GM23338 (cell line): ENCODE results near the gene THSD4. TPM values are rescaled to one million over a fixed set of nuclear protein-coding genes. Genes with fewer than 3 reads are reported as not detected.

Experiments
- ATAC-seq: fragments of 200-7000 bp; cut with Tn5 transposase; 3 replicates; pipeline ENCODE4 v1.9.1; 2020
- DNase-seq: peaks from one replicate; pipeline ENCODE4 v3.0.0-alpha.2; 2015; ENCODE audit warnings: low spot score
- H2AFZ ChIP-seq: fragments of 200-600 bp; sonication (generic); 2 replicates; pipeline ENCODE4 v1.8.0; 2016; ENCODE audit warnings: antibody characterized with exemption, mild to moderate bottlenecking, moderate library complexity
- H3F3A ChIP-seq: fragments of 200-600 bp; sonication (generic); replicated peaks from 2 replicates; pipeline ENCODE4 v1.8.0; 2017; ENCODE audit warnings: antibody characterized with exemption, mixed run types, low read depth
- H3K27ac ChIP-seq: fragments of 200-600 bp; sonication (generic); 2 replicates; pipeline ENCODE4 v1.6.1; 2016; ENCODE audit warnings: low read depth
- H3K27me3 ChIP-seq: fragments of 200-600 bp; sonication (generic); 2 replicates; pipeline ENCODE4 v1.8.0; 2016; ENCODE audit warnings: mild to moderate bottlenecking, mixed run types, moderate library complexity; ENCODE audit not compliant: insufficient read depth
- H3K36me3 ChIP-seq: fragments of 200-600 bp; sonication (generic); 2 replicates; pipeline ENCODE4 v1.8.0; 2016; ENCODE audit warnings: mild to moderate bottlenecking; ENCODE audit not compliant: insufficient read depth
- H3K4me1 ChIP-seq: fragments of 200-600 bp; sonication (generic); 2 replicates; pipeline ENCODE4 v1.8.0; 2016; ENCODE audit warnings: mild to moderate bottlenecking, moderate library complexity; ENCODE audit not compliant: insufficient read depth
- H3K4me2 ChIP-seq: fragments of 200-600 bp; sonication (generic); 2 replicates; pipeline ENCODE4 v1.7.1; 2017; ENCODE audit warnings: mixed run types
- H3K4me3 ChIP-seq: fragments of 200-600 bp; sonication (generic); 2 replicates; pipeline ENCODE4 v1.6.1; 2016; ENCODE audit warnings: mixed run types
- H3K79me2 ChIP-seq: fragments of 200-600 bp; sonication (generic); replicated peaks from 2 replicates; pipeline ENCODE4 v1.8.0; 2017; ENCODE audit warnings: mild to moderate bottlenecking; ENCODE audit not compliant: insufficient read depth
- H3K9me2 ChIP-seq: fragments of 200-600 bp; sonication (generic); 2 replicates; pipeline ENCODE4 v1.8.0; 2017; ENCODE audit not compliant: insufficient read depth
- H4K20me1 ChIP-seq: fragments of 200-600 bp; sonication (generic); replicated peaks from 2 replicates; pipeline ENCODE4 v1.8.0; 2017; ENCODE audit warnings: mild to moderate bottlenecking; ENCODE audit not compliant: insufficient read depth
- H3K27ac Mint-ChIP-seq: 2 replicates; pipeline ENCODE4 v1.8.0; 2020; ENCODE audit warnings: inconsistent platforms, mild to moderate bottlenecking, moderate library complexity, mixed read lengths
- H3K27me3 Mint-ChIP-seq: 3 replicates; pipeline ENCODE4 v1.8.0; 2022; ENCODE audit warnings: low read depth, mild to moderate bottlenecking, moderate library complexity, mixed read lengths, inconsistent platforms; ENCODE audit not compliant: insufficient read depth, poor library complexity
- H3K36me3 Mint-ChIP-seq: 3 replicates; pipeline ENCODE4 v1.8.0; 2021; ENCODE audit warnings: low read depth, mild to moderate bottlenecking, inconsistent platforms, moderate library complexity, mixed read lengths
- H3K4me1 Mint-ChIP-seq: 3 replicates; pipeline ENCODE4 v1.8.0; 2020; ENCODE audit warnings: mild to moderate bottlenecking, inconsistent platforms, mixed read lengths
- H3K4me3 Mint-ChIP-seq: 3 replicates; pipeline ENCODE4 v1.8.0; 2021; ENCODE audit warnings: moderate library complexity, mild to moderate bottlenecking, inconsistent platforms, mixed read lengths
- H3K9me3 Mint-ChIP-seq: 3 replicates; pipeline ENCODE4 v1.8.0; 2020; ENCODE audit warnings: moderate library complexity, mild to moderate bottlenecking, inconsistent platforms, mixed read lengths
- ETS1 ChIP-seq: IDR thresholded peaks from 2 replicates; pipeline ENCODE4 v1.6.1; 2016; ENCODE audit warnings: antibody characterized with exemption
- EZH2 ChIP-seq: fragments of 200-600 bp; sonication (generic); IDR thresholded peaks from one replicate; pipeline ENCODE4 v1.8.0; 2017; ENCODE audit warnings: antibody characterized with exemption, mild to moderate bottlenecking, low read depth; ENCODE audit not compliant: unreplicated experiment
- EZH2phosphoT487 ChIP-seq: fragments of 200-600 bp; sonication (generic); IDR thresholded peaks from one replicate; pipeline ENCODE4 v1.8.1; 2018; ENCODE audit warnings: antibody characterized with exemption; ENCODE audit not compliant: unreplicated experiment
- JUNB ChIP-seq: IDR thresholded peaks from one replicate; pipeline ENCODE4 v1.6.1; 2016; ENCODE audit warnings: antibody characterized with exemption; ENCODE audit not compliant: unreplicated experiment
- NANOG ChIP-seq: IDR thresholded peaks from 2 replicates; pipeline ENCODE4 v1.6.1; 2016; ENCODE audit warnings: antibody characterized with exemption, borderline replicate concordance
- POLR2AphosphoS5 ChIP-seq: IDR thresholded peaks from 2 replicates; pipeline ENCODE4 v1.6.1; 2016; ENCODE audit warnings: antibody characterized with exemption, low read depth
- STAT1 ChIP-seq: IDR thresholded peaks from one replicate; pipeline ENCODE4 v1.6.1; 2016; ENCODE audit warnings: antibody characterized with exemption; ENCODE audit not compliant: unreplicated experiment
- ZNF331 ChIP-seq: fragments of 250-450 bp; sonication (Bioruptor Pico); IDR thresholded peaks from 2 replicates; pipeline ENCODE4 v1.5.0; 2020; ENCODE audit warnings: low read depth, mild to moderate bottlenecking, moderate library complexity
- polyA plus RNA-seq: library from polyadenylated mRNA; unstranded; fragments of >200 nt; fragmentation: Nextera tagmentation; extraction: Ambion mirVana; gene quantifications from 2 replicates; pipeline ENCODE4 v1.2.1, GENCODE V29; 2016
- total RNA-seq: library from RNA; depleted of rRNA; stranded (reverse); fragments of >200 nt; shearing (Covaris generic); gene quantifications from 2 replicates; pipeline ENCODE4 v1.2.3, GENCODE V29; 2014
- TF ChIP-seq, protein P1 (sequence below), 2 experiments: fragments of 200-600 bp in 1 of 2; sonication (generic) in 1 of 2; conservative IDR thresholded peaks; 2 replicates each; pipeline versions ENCODE4 v1.5.1 to v1.6.1; 2016 to 2017; ENCODE audit warnings: antibody characterized with exemption in 2 of 2, low read depth in 2 of 2, mild to moderate bottlenecking in 2 of 2, moderate library complexity in 1 of 2
- TF ChIP-seq, protein P2 (sequence below): fragments of 250-450 bp; sonication (Bioruptor Pico); IDR thresholded peaks from 2 replicates; pipeline ENCODE4 v1.5.0; 2020; ENCODE audit warnings: mild to moderate bottlenecking, moderate library complexity

THSD4 gene
- total and polyA plus RNA-seq, 2 experiments from 2014 or later: 2.0 to 7.4 TPM

DNA sequence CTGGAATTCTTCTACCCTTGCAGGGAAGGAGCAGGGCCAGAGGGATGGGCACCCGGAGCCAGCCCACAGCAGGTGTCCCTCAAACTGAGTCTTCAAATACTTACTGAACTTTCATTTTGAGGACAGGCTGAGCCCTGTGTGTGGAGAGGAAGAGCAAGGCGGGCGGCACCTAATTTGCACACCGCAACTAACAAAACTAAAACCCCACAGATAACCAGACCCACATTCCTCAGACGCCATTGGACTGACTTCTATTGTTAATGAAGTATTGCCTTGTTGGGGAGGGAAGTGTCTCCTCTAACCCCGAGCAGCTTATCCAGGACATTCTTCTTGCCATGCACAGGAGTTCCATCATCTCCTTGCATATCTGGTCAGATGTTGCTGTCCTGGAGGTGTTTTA, 589.9 kb downstream of the THSD4 start:
- TF ChIP-seq, protein P1, sequence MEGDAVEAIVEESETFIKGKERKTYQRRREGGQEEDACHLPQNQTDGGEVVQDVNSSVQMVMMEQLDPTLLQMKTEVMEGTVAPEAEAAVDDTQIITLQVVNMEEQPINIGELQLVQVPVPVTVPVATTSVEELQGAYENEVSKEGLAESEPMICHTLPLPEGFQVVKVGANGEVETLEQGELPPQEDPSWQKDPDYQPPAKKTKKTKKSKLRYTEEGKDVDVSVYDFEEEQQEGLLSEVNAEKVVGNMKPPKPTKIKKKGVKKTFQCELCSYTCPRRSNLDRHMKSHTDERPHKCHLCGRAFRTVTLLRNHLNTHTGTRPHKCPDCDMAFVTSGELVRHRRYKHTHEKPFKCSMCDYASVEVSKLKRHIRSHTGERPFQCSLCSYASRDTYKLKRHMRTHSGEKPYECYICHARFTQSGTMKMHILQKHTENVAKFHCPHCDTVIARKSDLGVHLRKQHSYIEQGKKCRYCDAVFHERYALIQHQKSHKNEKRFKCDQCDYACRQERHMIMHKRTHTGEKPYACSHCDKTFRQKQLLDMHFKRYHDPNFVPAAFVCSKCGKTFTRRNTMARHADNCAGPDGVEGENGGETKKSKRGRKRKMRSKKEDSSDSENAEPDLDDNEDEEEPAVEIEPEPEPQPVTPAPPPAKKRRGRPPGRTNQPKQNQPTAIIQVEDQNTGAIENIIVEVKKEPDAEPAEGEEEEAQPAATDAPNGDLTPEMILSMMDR (conservative IDR thresholded peaks at IDR 0.05; ENCODE audit: low read depth in 2 of 2): no peak
- Mint-ChIP-seq H3K27ac (no peak overlapping the region), H3K9me3 (no peaks in the 10 kb centered on the region), H3K36me3 (no peaks in the 10 kb centered on the region), H3K4me1 (peaks cover 6% of the 10 kb centered on the region), H3K4me3 (no peak overlapping the region), H3K27me3 (peaks cover 4% of the 10 kb centered on the region)
- peak; percentile 49 for DNase-seq
- Histone ChIP-seq H3K4me3 (no peak overlapping the region), H3K9me2 (peaks cover 11% of the 10 kb centered on the region; the same call in 1 of the 2 replicates), H3K4me1 (no peaks in the 10 kb centered on the region; the same call in 1 of the 2 replicates), H3K36me3 (no peaks in the 10 kb centered on the region), H4K20me1 (no peaks in the 10 kb centered on the region; the same call in 1 of the 2 replicates), H3K27ac (no peak overlapping the region), H3K4me2 (no peak overlapping the region), H3K27me3 (no peaks in the 10 kb centered on the region), H3K79me2 (no peaks in the 10 kb centered on the region), H2AFZ (no peak overlapping the region), H3F3A (no peaks in the 10 kb centered on the region)
- peak; percentile 46 for ATAC-seq

DNA sequence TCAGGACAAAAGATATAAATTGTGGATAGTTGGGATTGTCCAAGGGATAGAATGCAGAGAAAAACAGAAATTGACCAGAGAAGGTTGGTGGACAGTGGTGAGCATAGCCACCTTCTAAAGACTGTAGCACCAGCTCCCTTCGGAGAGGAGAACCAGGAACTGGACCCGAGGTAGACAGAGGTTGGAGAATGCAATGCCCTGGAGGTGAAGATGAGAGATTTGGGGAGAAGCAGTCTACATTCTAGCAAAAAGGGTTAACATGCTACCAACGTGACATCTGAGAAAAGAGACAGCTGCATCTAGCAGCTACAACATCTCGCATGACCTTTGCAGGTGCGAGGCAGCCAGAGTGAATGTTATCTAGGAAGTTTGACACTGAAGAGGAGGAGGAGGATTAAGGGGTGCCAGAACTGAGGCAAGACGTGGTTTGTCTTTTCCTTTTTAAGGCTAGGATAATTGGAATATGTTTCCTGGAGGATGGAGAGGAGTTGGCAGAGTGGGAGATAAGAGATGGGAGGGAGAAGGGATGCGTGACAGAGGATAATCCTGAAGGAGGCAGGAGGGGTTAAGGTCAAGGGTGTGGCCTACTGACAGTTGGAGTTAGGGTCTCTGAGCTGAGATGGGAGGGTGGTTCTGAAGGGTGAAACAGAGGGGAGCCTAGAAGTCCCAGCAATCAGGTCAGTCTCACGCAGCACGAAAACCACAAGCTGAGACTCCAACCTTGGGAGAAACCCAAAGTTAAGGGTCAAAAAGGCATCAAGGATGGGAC, 591.4 kb downstream of the THSD4 start:
- ATAC-seq (no peak), DNase-seq (no peak)
- Histone ChIP-seq H3K4me1 (no peaks in the 10 kb centered on the region; the same call in 1 of the 2 replicates), H3K9me2 (peaks cover 11% of the 10 kb centered on the region; the same call in 1 of the 2 replicates), H3K4me2 (no peak overlapping the region), H3K36me3 (no peaks in the 10 kb centered on the region), H3K27ac (no peak overlapping the region), H4K20me1 (no peaks in the 10 kb centered on the region; the same call in 1 of the 2 replicates), H3K79me2 (no peaks in the 10 kb centered on the region), H3K4me3 (no peak overlapping the region), H2AFZ (no peak overlapping the region), H3F3A (no peaks in the 10 kb centered on the region), H3K27me3 (no peaks in the 10 kb centered on the region)
- H3K4me1 Mint-ChIP-seq: peaks cover 6% of the 10 kb centered on the region
- H3K4me3 Mint-ChIP-seq: no peak overlapping the region
- no peaks in the 10 kb centered on the region for H3K36me3 Mint-ChIP-seq
- peaks cover 4% of the 10 kb centered on the region for H3K27me3 Mint-ChIP-seq
- no peaks in the 10 kb centered on the region for H3K9me3 Mint-ChIP-seq
- H3K27ac Mint-ChIP-seq: no peak overlapping the region
- TF ChIP-seq STAT1 (no peak), NANOG (no peak), POLR2AphosphoS5 (no peak), EZH2 (no peak), ETS1 (no peak), EZH2phosphoT487 (no peak), JUNB (no peak), ZNF331 (CRISPR knock-in tag) (no peak)
- TF ChIP-seq, protein P2, sequence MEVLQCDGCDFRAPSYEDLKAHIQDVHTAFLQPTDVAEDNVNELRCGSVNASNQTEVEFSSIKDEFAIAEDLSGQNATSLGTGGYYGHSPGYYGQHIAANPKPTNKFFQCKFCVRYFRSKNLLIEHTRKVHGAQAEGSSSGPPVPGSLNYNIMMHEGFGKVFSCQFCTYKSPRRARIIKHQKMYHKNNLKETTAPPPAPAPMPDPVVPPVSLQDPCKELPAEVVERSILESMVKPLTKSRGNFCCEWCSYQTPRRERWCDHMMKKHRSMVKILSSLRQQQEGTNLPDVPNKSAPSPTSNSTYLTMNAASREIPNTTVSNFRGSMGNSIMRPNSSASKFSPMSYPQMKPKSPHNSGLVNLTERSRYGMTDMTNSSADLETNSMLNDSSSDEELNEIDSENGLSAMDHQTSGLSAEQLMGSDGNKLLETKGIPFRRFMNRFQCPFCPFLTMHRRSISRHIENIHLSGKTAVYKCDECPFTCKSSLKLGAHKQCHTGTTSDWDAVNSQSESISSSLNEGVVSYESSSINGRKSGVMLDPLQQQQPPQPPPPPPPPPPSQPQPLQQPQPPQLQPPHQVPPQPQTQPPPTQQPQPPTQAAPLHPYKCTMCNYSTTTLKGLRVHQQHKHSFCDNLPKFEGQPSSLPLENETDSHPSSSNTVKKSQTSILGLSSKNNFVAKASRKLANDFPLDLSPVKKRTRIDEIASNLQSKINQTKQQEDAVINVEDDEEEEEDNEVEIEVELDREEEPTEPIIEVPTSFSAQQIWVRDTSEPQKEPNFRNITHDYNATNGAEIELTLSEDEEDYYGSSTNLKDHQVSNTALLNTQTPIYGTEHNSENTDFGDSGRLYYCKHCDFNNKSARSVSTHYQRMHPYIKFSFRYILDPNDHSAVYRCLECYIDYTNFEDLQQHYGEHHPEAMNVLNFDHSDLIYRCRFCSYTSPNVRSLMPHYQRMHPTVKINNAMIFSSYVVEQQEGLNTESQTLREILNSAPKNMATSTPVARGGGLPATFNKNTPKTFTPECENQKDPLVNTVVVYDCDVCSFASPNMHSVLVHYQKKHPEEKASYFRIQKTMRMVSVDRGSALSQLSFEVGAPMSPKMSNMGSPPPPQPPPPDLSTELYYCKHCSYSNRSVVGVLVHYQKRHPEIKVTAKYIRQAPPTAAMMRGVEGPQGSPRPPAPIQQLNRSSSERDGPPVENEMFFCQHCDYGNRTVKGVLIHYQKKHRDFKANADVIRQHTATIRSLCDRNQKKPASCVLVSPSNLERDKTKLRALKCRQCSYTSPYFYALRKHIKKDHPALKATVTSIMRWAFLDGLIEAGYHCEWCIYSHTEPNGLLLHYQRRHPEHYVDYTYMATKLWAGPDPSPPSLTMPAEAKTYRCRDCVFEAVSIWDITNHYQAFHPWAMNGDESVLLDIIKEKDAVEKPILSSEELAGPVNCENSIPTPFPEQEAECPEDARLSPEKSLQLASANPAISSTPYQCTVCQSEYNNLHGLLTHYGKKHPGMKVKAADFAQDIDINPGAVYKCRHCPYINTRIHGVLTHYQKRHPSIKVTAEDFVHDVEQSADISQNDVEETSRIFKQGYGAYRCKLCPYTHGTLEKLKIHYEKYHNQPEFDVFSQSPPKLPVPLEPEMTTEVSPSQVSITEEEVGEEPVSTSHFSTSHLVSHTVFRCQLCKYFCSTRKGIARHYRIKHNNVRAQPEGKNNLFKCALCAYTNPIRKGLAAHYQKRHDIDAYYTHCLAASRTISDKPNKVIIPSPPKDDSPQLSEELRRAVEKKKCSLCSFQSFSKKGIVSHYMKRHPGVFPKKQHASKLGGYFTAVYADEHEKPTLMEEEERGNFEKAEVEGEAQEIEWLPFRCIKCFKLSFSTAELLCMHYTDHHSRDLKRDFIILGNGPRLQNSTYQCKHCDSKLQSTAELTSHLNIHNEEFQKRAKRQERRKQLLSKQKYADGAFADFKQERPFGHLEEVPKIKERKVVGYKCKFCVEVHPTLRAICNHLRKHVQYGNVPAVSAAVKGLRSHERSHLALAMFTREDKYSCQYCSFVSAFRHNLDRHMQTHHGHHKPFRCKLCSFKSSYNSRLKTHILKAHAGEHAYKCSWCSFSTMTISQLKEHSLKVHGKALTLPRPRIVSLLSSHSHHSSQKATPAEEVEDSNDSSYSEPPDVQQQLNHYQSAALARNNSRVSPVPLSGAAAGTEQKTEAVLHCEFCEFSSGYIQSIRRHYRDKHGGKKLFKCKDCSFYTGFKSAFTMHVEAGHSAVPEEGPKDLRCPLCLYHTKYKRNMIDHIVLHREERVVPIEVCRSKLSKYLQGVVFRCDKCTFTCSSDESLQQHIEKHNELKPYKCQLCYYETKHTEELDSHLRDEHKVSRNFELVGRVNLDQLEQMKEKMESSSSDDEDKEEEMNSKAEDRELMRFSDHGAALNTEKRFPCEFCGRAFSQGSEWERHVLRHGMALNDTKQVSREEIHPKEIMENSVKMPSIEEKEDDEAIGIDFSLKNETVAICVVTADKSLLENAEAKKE (CRISPR knock-in tag): no peak
